ENCODE data around the gene MEN1.

- TF ChIP-seq POLR2A (IDR thresholded peaks at IDR 0.05; ENCODE audit: low read length) (no peak), GATA1 (IDR thresholded peaks at IDR 0.05; ENCODE audit: low read depth, low read length) (no peak)
These were observed 42.6 kb upstream of the MEN1 start for GRCh38 chr11:64852804-64853509.

Measured in erythroblast (primary cell).